Measurements from ENCODE around the gene TTYH3.

Gene TTYH3

DNA sequence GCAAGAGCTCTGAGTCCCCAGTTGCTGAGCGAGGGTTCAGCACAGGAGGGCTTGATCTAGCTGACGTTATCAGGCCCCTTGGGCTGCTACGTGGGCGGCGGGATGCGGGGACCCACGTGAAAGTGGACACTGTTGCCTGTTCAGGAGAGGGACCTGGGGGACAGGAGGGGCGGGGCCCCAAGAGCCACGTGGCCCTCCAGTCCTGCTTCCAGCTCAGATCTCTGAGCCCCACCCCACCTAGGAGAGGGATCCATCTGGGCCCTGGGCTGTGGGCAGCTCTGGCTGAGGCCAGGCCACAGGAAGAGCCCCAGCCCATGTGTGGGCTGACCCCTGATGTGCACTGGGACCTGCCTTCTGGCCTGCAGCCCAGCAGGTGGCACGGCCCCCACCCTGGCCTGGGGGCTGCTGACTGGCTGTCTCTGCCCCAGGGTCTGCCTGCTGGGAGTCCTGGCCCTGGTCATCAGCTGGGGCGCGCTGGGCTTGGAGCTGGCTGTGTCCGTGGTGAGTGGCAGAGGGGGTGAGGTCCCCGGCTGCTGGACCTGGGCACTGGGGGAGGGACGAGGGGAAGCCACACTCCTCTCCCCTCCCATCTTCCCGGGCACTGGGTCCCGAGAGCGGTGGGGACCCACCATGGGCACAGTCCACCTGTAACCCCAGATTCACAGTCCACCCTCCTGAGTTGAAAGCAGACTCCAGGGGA, 17.5 kb downstream of the TTYH3 start:
- no peak for DNase-seq (ENCODE audit: low spot score)
- TF ChIP-seq CTCF (IDR thresholded peaks at IDR 0.05; ENCODE audit: extremely low read depth, missing control alignments), result no peak

- no peak for DNase-seq (ENCODE audit: low spot score)
- no peak for TF ChIP-seq CTCF (IDR thresholded peaks at IDR 0.05; ENCODE audit: extremely low read depth, missing control alignments)
Observed at GRCh38 chr7:2649991-2650390, 18.2 kb downstream of the TTYH3 start.

- DNase-seq (ENCODE audit: low spot score), result no peak
- no peak for TF ChIP-seq CTCF (IDR thresholded peaks at IDR 0.05; ENCODE audit: extremely low read depth, missing control alignments)
Observed at GRCh38 chr7:2650451-2650850, 18.7 kb downstream of the TTYH3 start.

DNA sequence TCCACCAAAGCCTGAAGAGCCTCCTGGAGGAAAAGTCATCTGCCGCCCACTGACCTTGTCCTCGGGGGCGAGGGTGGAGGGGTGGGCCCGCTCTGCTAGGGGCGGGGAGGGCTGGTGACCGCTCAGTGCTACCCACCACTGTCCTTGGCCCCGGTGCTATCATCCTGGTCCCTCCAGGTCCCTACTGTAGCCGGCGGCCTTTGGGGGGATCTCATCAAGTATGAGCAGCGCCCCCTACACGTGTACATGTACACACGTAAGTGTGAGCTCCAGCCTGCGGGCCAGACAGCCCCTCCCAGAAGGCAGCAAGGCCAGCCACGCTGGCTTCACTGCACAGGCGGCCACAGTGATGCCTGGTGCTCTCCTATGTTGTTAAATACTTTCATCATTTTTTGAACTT, 19.6 kb downstream of the TTYH3 start:
- TF ChIP-seq CTCF (IDR thresholded peaks at IDR 0.05; ENCODE audit: extremely low read depth, missing control alignments), result no peak
- no peak for DNase-seq (ENCODE audit: low spot score)

- no peak for TF ChIP-seq CTCF (IDR thresholded peaks at IDR 0.05; ENCODE audit: extremely low read depth, missing control alignments)
- DNase-seq (ENCODE audit: low spot score), result no peak
Observed at GRCh38 chr7:2651847-2652735, 20.3 kb downstream of the TTYH3 start.

GRCh38 chr7:2652736-2653060, 20.9 kb downstream of the TTYH3 start:
- no peak for TF ChIP-seq CTCF (IDR thresholded peaks at IDR 0.05; ENCODE audit: extremely low read depth, missing control alignments)

GRCh38 chr7:2654059-2654458, 22.3 kb downstream of the TTYH3 start:
- TF ChIP-seq CTCF (IDR thresholded peaks at IDR 0.05; ENCODE audit: extremely low read depth, missing control alignments), result no peak
- DNase-seq (ENCODE audit: low spot score), result no peak

More at GRCh38 chr7:2652736-2653060, 20.9 kb downstream of the TTYH3 start:
- no peak for DNase-seq (ENCODE audit: low spot score)
